Measurements from ENCODE around the gene AKAP13.

- TF ChIP-seq, protein P1, sequence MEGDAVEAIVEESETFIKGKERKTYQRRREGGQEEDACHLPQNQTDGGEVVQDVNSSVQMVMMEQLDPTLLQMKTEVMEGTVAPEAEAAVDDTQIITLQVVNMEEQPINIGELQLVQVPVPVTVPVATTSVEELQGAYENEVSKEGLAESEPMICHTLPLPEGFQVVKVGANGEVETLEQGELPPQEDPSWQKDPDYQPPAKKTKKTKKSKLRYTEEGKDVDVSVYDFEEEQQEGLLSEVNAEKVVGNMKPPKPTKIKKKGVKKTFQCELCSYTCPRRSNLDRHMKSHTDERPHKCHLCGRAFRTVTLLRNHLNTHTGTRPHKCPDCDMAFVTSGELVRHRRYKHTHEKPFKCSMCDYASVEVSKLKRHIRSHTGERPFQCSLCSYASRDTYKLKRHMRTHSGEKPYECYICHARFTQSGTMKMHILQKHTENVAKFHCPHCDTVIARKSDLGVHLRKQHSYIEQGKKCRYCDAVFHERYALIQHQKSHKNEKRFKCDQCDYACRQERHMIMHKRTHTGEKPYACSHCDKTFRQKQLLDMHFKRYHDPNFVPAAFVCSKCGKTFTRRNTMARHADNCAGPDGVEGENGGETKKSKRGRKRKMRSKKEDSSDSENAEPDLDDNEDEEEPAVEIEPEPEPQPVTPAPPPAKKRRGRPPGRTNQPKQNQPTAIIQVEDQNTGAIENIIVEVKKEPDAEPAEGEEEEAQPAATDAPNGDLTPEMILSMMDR (IDR thresholded peaks at IDR 0.05): no peak
- TF ChIP-seq, protein P2, sequence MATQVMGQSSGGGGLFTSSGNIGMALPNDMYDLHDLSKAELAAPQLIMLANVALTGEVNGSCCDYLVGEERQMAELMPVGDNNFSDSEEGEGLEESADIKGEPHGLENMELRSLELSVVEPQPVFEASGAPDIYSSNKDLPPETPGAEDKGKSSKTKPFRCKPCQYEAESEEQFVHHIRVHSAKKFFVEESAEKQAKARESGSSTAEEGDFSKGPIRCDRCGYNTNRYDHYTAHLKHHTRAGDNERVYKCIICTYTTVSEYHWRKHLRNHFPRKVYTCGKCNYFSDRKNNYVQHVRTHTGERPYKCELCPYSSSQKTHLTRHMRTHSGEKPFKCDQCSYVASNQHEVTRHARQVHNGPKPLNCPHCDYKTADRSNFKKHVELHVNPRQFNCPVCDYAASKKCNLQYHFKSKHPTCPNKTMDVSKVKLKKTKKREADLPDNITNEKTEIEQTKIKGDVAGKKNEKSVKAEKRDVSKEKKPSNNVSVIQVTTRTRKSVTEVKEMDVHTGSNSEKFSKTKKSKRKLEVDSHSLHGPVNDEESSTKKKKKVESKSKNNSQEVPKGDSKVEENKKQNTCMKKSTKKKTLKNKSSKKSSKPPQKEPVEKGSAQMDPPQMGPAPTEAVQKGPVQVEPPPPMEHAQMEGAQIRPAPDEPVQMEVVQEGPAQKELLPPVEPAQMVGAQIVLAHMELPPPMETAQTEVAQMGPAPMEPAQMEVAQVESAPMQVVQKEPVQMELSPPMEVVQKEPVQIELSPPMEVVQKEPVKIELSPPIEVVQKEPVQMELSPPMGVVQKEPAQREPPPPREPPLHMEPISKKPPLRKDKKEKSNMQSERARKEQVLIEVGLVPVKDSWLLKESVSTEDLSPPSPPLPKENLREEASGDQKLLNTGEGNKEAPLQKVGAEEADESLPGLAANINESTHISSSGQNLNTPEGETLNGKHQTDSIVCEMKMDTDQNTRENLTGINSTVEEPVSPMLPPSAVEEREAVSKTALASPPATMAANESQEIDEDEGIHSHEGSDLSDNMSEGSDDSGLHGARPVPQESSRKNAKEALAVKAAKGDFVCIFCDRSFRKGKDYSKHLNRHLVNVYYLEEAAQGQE (IDR thresholded peaks at IDR 0.05; ENCODE audit: low read depth, low read length): no peak
- TF ChIP-seq SMC3 (IDR thresholded peaks at IDR 0.05; ENCODE audit: low read depth, low read length) (no peak), RFX5 (IDR thresholded peaks at IDR 0.05; ENCODE audit: low read length) (no peak), POLR2AphosphoS5 (IDR thresholded peaks at IDR 0.05; ENCODE audit: low read depth, low read length) (no peak; the same call in 1 of the 2 replicates)
Measured at GRCh38 chr15:85407421-85408269, 27.2 kb downstream of the AKAP13 start.

All from SK-N-SH (cell line).